ENCODE results near the gene SP1. TPM values are rescaled to one million over a fixed set of nuclear protein-coding genes. Genes with fewer than 3 reads are reported as not detected.
A peak's percentile ranks its signal among the peaks of the same experiment; 100 is the strongest.

SP1 gene
- total RNA-seq, 1 donor from 2014 or later, result 27.4 TPM

DNA sequence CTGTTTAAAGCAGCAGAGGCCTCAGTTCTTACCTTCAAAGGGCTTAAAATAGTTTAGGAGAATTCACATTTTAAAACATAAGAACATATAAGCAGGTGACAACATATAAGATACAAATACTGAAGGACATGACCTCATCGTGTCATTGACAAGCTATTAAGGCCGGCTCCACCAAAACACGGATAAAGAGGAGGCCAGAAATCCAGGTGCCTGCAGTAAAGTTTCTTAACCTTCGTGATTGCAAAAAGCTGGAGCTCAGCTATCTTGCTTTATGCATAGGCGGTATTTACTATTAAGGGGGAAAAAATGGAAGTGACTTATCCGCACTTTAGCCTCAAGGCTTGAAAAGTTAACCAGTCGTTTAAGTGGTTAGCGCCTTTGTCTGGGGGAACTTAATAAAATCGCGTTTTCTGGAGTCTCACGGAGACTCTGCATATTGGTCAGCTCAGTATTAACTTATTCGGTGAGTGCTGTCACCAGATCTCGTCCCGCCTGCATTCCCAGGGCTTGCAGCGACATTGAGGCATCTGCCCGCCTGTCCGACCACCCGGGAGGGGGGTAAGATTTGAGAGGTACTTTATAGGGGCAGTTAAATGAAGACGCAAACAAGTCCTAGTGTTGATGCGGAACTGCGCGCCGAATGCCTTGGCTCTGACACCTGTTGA is 1.1 kb upstream of the SP1 start:
- TF ChIP-seq, protein P1, sequence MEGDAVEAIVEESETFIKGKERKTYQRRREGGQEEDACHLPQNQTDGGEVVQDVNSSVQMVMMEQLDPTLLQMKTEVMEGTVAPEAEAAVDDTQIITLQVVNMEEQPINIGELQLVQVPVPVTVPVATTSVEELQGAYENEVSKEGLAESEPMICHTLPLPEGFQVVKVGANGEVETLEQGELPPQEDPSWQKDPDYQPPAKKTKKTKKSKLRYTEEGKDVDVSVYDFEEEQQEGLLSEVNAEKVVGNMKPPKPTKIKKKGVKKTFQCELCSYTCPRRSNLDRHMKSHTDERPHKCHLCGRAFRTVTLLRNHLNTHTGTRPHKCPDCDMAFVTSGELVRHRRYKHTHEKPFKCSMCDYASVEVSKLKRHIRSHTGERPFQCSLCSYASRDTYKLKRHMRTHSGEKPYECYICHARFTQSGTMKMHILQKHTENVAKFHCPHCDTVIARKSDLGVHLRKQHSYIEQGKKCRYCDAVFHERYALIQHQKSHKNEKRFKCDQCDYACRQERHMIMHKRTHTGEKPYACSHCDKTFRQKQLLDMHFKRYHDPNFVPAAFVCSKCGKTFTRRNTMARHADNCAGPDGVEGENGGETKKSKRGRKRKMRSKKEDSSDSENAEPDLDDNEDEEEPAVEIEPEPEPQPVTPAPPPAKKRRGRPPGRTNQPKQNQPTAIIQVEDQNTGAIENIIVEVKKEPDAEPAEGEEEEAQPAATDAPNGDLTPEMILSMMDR (IDR thresholded peaks at IDR 0.05; ENCODE audit: borderline replicate concordance), result no peak
- no peaks in the 10 kb centered on the region for H3K27me3 ChIP-seq (ENCODE audit: low read depth)
- no peak for DNase-seq
- no peaks in the 10 kb centered on the region for H3K9me3 ChIP-seq (replicated peaks)
- H3K27ac ChIP-seq (replicated peaks), result peak overlapping the region; percentile 97
- H3K4me3 ChIP-seq, result peak overlapping the region; percentile 70
- H3K36me3 ChIP-seq, result peaks cover 26% of the 10 kb centered on the region
- intact Hi-C loops (cut with micrococcal nuclease), result no loop called here
- H3K4me1 ChIP-seq, result peaks cover 38% of the 10 kb centered on the region

DNA sequence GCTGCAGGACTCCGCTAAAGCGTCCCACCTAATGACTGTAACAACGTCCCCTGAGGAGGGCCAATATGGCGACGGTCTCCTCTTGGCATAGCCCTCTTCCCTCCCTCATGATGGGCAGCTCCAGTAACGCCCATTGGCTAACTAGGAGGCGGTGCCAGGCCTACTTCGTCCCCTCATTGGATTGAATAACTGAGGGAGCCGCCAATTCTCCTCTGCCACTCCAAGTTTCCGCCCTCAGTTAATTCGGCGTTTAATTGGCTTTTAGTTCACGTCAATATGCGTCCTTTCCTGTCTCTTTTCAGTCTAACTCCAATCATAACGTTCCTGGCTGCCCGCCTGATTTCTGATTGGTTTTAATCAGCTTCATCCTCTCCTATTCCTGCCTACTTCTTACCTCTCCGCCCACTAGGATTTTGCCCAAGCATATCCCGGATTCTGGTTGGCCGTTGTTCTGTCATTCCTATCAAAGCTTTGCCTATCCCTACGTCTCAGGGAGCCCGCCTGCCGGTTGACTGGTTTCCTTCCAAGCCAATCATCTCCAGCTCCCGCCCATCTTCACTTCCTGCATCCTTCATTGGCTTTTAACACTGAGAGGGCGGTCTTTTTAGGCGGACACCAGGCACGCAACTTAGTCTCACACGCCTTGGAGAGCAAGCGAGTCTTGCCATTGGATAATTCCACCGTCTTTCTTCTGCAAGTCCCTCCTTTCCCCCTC is 430 bp upstream of the SP1 start:
- H3K9me3 ChIP-seq (replicated peaks), result no peaks in the 10 kb centered on the region
- H3K27ac ChIP-seq (replicated peaks), result peak overlapping the region; percentile 99
- H3K4me3 ChIP-seq, result peak overlapping the region; percentile 73
- intact Hi-C loops (cut with micrococcal nuclease), result no loop called here
- H3K4me1 ChIP-seq, result peaks cover 45% of the 10 kb centered on the region
- peak; percentile 96 for DNase-seq
- TF ChIP-seq, protein P1 (IDR thresholded peaks at IDR 0.05; ENCODE audit: borderline replicate concordance), result no peak
- H3K36me3 ChIP-seq, result peaks cover 33% of the 10 kb centered on the region
- H3K27me3 ChIP-seq (ENCODE audit: low read depth), result no peaks in the 10 kb centered on the region

DNA sequence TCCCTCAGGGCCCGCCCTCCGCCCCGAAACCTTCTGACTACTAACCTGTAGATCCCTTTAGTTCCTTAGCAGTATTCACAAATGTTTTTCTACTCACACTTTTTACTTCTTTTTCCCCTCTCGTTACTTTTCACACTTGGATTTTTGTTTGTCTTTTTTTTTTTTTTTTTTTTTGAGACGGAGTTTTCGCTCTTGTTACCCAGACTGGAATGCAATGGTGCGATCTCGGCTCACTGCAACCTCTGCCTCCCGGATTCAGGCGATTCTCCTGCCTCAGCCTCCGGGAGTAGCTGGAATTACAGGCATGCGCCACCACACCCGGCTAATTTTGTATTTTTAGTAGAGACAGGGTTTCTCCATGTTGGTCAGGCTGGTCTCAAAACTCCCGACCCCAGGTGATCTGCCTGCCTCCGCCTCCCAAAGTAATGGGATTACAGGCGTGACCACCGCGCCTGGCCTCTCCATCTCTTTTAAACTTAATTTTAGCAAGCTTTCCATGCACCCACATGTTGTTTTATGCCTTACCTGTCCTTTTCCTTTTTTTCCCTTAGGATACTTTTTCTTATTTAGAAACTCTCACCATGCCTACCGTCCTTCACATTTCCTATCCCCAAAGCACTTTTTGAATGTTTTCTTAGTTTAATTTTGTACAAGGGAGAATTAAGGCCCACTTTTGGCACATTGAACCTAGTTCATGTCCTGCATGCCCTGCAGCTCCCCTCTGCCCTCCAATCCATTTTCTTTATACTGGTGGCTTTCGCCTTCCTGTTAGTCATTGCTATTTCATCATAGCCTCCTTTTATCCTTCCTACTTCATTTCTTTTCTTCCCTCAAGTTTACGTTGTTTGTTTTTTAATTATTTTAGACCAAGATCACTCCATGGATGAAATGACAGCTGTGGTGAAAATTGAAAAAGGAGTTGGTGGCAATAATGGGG is 1.1 kb downstream of the SP1 start:
- intact Hi-C loops (cut with micrococcal nuclease), result no loop called here
- Histone ChIP-seq H3K9me3 (replicated peaks) (no peaks in the 10 kb centered on the region), H3K4me3 (peak overlapping the region; percentile 73), H3K27ac (replicated peaks) (peak overlapping the region; percentile 99), H3K4me1 (peaks cover 60% of the 10 kb centered on the region), H3K27me3 (ENCODE audit: low read depth) (no peaks in the 10 kb centered on the region), H3K36me3 (peaks cover 42% of the 10 kb centered on the region)
- TF ChIP-seq, protein P1 (IDR thresholded peaks at IDR 0.05; ENCODE audit: borderline replicate concordance), result no peak
- no peak for DNase-seq

DNA sequence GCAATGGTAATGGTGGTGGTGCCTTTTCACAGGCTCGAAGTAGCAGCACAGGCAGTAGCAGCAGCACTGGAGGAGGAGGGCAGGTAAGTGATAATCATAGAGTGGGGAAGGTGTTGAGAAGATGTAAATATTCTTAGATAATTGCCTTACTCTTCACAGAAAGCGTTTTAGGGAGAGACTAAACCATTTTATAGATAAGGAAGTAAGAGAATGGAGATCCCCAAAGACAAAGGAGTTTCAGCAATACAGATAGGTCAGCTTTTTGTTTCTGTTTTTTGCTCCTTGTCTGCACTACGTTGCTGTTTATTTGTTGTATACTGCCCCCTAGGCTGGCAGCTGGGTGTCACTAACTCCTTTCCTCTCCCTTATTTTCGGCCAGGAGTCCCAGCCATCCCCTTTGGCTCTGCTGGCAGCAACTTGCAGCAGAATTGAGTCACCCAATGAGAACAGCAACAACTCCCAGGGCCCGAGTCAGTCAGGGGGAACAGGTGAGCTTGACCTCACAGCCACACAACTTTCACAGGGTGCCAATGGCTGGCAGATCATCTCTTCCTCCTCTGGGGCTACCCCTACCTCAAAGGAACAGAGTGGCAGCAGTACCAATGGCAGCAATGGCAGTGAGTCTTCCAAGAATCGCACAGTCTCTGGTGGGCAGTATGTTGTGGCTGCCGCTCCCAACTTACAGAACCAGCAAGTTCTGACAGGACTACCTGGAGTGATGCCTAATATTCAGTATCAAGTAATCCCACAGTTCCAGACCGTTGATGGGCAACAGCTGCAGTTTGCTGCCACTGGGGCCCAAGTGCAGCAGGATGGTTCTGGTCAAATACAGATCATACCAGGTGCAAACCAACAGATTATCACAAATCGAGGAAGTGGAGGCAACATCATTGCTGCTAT is 2.0 kb downstream of the SP1 start:
- Histone ChIP-seq H3K27me3 (ENCODE audit: low read depth) (no peaks in the 10 kb centered on the region), H3K4me1 (peaks cover 69% of the 10 kb centered on the region), H3K9me3 (replicated peaks) (no peaks in the 10 kb centered on the region), H3K36me3 (peaks cover 51% of the 10 kb centered on the region), H3K4me3 (peak overlapping the region; percentile 73), H3K27ac (replicated peaks) (peak overlapping the region; percentile 99)
- intact Hi-C loops (cut with micrococcal nuclease), result no loop called here
- TF ChIP-seq, protein P1 (IDR thresholded peaks at IDR 0.05; ENCODE audit: borderline replicate concordance), result peak; percentile 44
- peak; percentile 34 for DNase-seq

Measured in left ventricle myocardium inferior (tissue), 1 donor.